NB4 (cell line): ENCODE results near the gene SFN.

Experiments
- DNase-seq: peaks from one replicate; pipeline ENCODE4 v3.0.0; 2010; ENCODE audit warnings: low read depth
- H3K4me3 ChIP-seq: one replicate; pipeline ENCODE4 v1.5.1; 2011; ENCODE audit warnings: mild to moderate bottlenecking, low read depth, low read length, moderate library complexity
- CTCF ChIP-seq: IDR thresholded peaks from one replicate; pipeline ENCODE4 v1.5.1; 2012; ENCODE audit warnings: low read depth, low read length
- MYC ChIP-seq: IDR thresholded peaks from 2 replicates; pipeline ENCODE4 v1.6.1; 2011; ENCODE audit warnings: low read depth, low read length
- POLR2A ChIP-seq: IDR thresholded peaks from 2 replicates; pipeline ENCODE4 v1.6.1; 2011; ENCODE audit warnings: mild to moderate bottlenecking; ENCODE audit not compliant: insufficient read length; ENCODE audit errors: extremely low read depth
- TF ChIP-seq, protein P1 (sequence below): IDR thresholded peaks from 2 replicates; pipeline ENCODE4 v1.6.1; 2011; ENCODE audit warnings: low read depth, low read length

Gene SFN

DNA sequence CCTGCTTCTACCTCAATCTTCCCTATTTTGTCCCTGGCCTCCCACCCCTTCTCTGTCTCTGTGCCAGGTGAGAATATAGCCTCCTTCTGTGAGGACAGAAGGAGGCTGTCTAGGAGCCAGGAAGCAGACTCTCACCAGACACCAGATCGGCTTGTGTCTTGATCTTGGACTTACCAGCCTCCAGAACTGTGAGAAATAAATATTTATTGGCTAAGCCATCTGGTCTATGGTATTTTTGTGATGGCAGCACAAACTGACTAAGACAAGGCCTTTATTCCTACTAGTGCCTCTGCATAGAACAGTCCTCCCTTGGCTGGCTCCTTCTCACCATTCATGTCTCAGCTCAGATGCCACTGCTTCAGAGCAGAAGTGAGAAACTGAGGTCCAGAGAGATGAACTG lies 25.3 kb downstream of the SFN start:
- no peak for DNase-seq
- no peak for TF ChIP-seq MYC
- no peak for TF ChIP-seq POLR2A
- TF ChIP-seq CTCF = no peak
- TF ChIP-seq, protein P1, sequence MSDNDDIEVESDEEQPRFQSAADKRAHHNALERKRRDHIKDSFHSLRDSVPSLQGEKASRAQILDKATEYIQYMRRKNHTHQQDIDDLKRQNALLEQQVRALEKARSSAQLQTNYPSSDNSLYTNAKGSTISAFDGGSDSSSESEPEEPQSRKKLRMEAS = no peak
- H3K4me3 ChIP-seq = no peak overlapping the region

- TF ChIP-seq MYC (no peak; the same call in 1 of the 2 replicates), POLR2A (peak; percentile 89)
- H3K4me3 ChIP-seq = peak within 1 kb of the TSS; percentile 84
- peak; percentile 85 for DNase-seq
Measured at GRCh38 chr1:26889551-26890466, 26.9 kb downstream of the SFN start, which contains the start of gene GPN2. Gene GPN2, minus strand, starts transcription at chr1:26890283. Its CDS starts 187 bp downstream, at chr1:26890096.

GRCh38 chr1:26890467-26890796 lies 27.5 kb downstream of the SFN start:
- DNase-seq = no peak
- peak overlapping the region; percentile 84 for H3K4me3 ChIP-seq
- TF ChIP-seq, protein P1 = no peak
- TF ChIP-seq MYC (no peak), POLR2A (no peak), CTCF (no peak)

DNA sequence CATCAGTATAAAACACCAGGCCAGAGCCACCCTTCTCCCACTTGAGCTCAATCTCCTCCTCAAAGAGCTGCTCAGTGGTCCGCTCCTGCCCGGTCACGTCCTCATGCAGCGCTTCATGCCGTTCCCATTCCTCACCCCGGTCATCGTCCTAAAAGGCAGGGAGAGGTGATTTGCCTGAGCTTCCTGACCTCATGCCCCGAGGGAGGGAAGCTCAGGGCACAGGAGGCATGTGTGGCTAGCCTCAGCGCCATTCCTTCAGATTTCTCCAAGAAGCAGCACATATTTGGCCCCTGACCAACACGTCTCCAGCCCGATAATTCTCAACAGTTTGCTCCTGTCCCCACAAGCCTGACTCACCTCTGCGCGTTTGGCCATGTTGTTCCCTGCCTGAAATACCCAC lies 31.3 kb downstream of the SFN start:
- no peak overlapping the region for H3K4me3 ChIP-seq
- no peak for DNase-seq
- no peak for TF ChIP-seq POLR2A
- no peak for TF ChIP-seq CTCF
- TF ChIP-seq MYC = no peak
- TF ChIP-seq, protein P1 = no peak

DNA sequence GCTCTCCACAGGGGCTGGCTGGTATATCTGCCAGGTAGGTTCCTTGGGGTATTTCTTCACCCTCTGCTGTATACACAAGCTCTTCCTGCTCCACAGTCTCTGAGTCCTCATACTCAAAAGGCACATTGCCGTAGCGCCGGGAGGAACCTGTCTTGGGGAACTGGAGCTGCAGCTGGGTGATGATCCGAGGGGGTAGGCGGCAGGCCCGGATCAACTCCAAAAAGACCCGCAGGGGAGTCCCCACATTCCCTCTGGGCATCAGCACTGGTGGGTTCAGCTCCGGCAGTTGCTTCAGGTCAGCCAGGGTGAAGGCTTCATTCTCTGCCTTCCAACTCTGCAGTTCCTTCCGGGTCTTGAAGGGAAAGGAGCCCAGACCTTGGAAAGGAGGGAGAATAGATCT lies 34.4 kb downstream of the SFN start:
- TF ChIP-seq POLR2A (no peak), MYC (no peak), CTCF (no peak)
- TF ChIP-seq, protein P1 = no peak
- DNase-seq = no peak
- no peak overlapping the region for H3K4me3 ChIP-seq

DNA sequence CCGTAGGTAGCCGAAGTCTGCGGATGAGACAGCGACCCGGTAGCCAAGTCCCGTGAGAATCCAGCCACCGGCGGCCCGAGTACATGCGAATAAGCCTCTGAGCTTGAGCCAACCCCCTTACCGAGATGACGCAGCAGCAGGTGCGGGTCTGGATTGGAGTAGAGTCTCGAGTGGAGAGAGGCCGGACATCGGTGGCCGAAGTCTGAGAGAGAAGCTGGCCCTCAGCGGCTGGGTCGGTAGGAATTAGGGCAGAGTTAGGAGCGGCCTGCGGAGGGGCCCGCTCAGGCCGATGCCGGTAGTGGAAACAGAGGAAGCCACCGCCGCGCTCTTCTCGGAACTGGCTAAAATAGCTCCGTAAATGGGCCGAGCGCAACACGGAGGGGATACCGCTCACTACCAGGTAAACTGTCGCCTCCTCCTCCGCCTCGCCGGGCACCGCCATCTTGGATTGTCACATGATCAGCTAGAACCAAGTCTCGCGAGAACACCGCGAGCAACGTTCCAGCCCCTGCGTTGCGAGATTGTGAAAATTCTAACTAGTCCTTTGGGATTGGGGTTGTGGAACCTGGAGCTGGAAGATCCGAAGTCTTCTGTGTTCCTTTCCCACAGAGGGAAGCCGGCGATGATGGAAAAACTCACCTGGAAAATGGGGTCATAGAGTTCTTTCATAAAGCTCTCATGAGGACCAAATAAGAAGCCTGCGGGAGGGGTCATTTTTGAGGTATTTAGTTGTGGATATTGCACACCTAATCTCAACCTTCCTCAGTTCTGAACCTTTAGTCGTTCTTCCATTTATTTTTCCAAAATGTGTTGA lies 37.3 kb downstream of the SFN start, which contains the start of gene GPATCH3:
Gene GPATCH3 (minus strand): TSS at position 467 of the 814 bp plus-strand sequence. CDS start 25 bp downstream, at position 442.
- DNase-seq = peak; percentile 92
- TF ChIP-seq POLR2A = peak; percentile 75
- TF ChIP-seq, protein P1 = peak; percentile 70
- TF ChIP-seq MYC = no peak
- TF ChIP-seq CTCF = no peak
- H3K4me3 ChIP-seq = peak within 1 kb of the TSS; percentile 80
